Endodermal cell (in vitro differentiated cells): ENCODE measurements around the gene NCBP2L. TPM values are rescaled to one million over a fixed set of nuclear protein-coding genes. Genes with fewer than 3 reads are reported as not detected.

Experiments used
- DNase-seq: peaks from one replicate; pipeline ENCODE4 v3.0.0-alpha.2; 2017
- H3K27ac ChIP-seq: 2 replicates; pipeline ENCODE4 v1.5.1; 2013; ENCODE audit warnings: mild to moderate bottlenecking, low read depth, low read length, moderate library complexity
- H3K27me3 ChIP-seq: 2 replicates; pipeline ENCODE4 v1.6.1; 2013; ENCODE audit warnings: mild to moderate bottlenecking, low read length, moderate library complexity; ENCODE audit not compliant: insufficient read depth, control insufficient read depth, poor library complexity, severe bottlenecking
- H3K36me3 ChIP-seq: 2 replicates; pipeline ENCODE4 v1.7.0; 2013; ENCODE audit warnings: mild to moderate bottlenecking, low read length, moderate library complexity; ENCODE audit not compliant: control insufficient read depth, insufficient read depth
- H3K4me1 ChIP-seq: one replicate; pipeline ENCODE4 v1.7.0; 2013; ENCODE audit warnings: low read length; ENCODE audit not compliant: control insufficient read depth, insufficient read depth
- H3K4me3 ChIP-seq: 2 replicates; pipeline ENCODE4 v1.5.1; 2013; ENCODE audit warnings: mild to moderate bottlenecking, low read length, moderate library complexity
- H3K9ac ChIP-seq: 2 replicates; pipeline ENCODE4 v1.6.1; 2013; ENCODE audit warnings: mild to moderate bottlenecking, low read length, moderate library complexity; ENCODE audit not compliant: poor library complexity, severe bottlenecking; ENCODE audit errors: extremely low read depth
- H3K9me3 ChIP-seq: 2 replicates; pipeline ENCODE4 v1.6.1; 2013; ENCODE audit warnings: mild to moderate bottlenecking, low read length, moderate library complexity; ENCODE audit not compliant: control insufficient read depth
- H3K27ac Mint-ChIP-seq: 2 replicates; pipeline ENCODE4 v1.8.0; 2020; ENCODE audit warnings: mixed read lengths
- H3K27me3 Mint-ChIP-seq: 2 replicates; pipeline ENCODE4 v1.8.0; 2021; ENCODE audit warnings: mild to moderate bottlenecking, mixed read lengths; ENCODE audit not compliant: insufficient read depth
- H3K36me3 Mint-ChIP-seq: 2 replicates; pipeline ENCODE4 v1.8.0; 2020; ENCODE audit warnings: low read depth, mixed read lengths
- H3K4me1 Mint-ChIP-seq: 2 replicates; pipeline ENCODE4 v1.8.0; 2020; ENCODE audit warnings: mixed read lengths
- H3K4me3 Mint-ChIP-seq: 2 replicates; pipeline ENCODE4 v1.8.0; 2020; ENCODE audit warnings: mild to moderate bottlenecking, moderate library complexity, mixed read lengths
- H3K9me3 Mint-ChIP-seq: 2 replicates; pipeline ENCODE4 v1.8.0; 2020; ENCODE audit warnings: mild to moderate bottlenecking, mixed read lengths
- CTCF ChIP-seq: fragments of 200-600 bp; sonication (generic); conservative IDR thresholded peaks from 2 replicates; pipeline ENCODE4 v1.5.0; 2021; ENCODE audit warnings: antibody characterized with exemption, mild to moderate bottlenecking
- WGBS, 2 experiments: methylation state at CpG; one replicate each; pipeline versions ENCODE4 v1.1.5 to v1.1.7; 2013; ENCODE audit warnings: missing lambda C conversion rate in 2 of 2, mixed read lengths in 1 of 2; ENCODE audit not compliant: insufficient coverage in 1 of 2, insufficient read length in 1 of 2; 5-methylcytosine and 5-hydroxymethylcytosine counted together
- total RNA-seq, 2 donors: library from RNA; stranded (reverse); fragmentation: NEBNext Ultra II Directional in 1 of 2; extraction: Animal tissue kit (Norgen Biotek cat#: 25700) in 1 of 2; gene quantifications; 2 replicates in 1 of 2; 3 replicates in 1 of 2; pipeline ENCODE4 v1.2.1, GENCODE V29; 2021

Gene NCBP2L
- total RNA-seq, 2 donors from 2014 or later: not detected

- no peaks in the 10 kb centered on the region for H3K36me3 ChIP-seq
- WGBS, 2 experiments: 100% methylated on average over 2 of the region's 2 CpGs; no CpG with 5 or more reads in 1 of the 2 experiments
- Mint-ChIP-seq H3K4me1 (peaks cover 11% of the 10 kb centered on the region), H3K9me3 (peaks cover 5% of the 10 kb centered on the region), H3K27me3 (peaks cover 100% of the 10 kb centered on the region), H3K4me3 (no peak overlapping the region), H3K27ac (no peak overlapping the region), H3K36me3 (no peaks in the 10 kb centered on the region)
- no peaks in the 10 kb centered on the region for H3K9me3 ChIP-seq
- no peaks in the 10 kb centered on the region for H3K4me1 ChIP-seq
- TF ChIP-seq CTCF: no peak
- H3K27me3 ChIP-seq: peaks cover 100% of the 10 kb centered on the region
- H3K27ac ChIP-seq: no peak overlapping the region
- no peak overlapping the region for H3K4me3 ChIP-seq
- DNase-seq: no peak
- no peak overlapping the region for H3K9ac ChIP-seq
Measured at GRCh38 chrX:107744868-107745267, 32.7 kb upstream of the NCBP2L start.

- H3K9me3 Mint-ChIP-seq: no peaks in the 10 kb centered on the region
- peaks cover 100% of the 10 kb centered on the region for H3K27me3 Mint-ChIP-seq
- Histone ChIP-seq H3K9ac (no peak overlapping the region), H3K27me3 (peaks cover 100% of the 10 kb centered on the region), H3K4me3 (no peak overlapping the region), H3K9me3 (no peaks in the 10 kb centered on the region), H3K4me1 (no peaks in the 10 kb centered on the region), H3K27ac (no peak overlapping the region), H3K36me3 (no peaks in the 10 kb centered on the region)
- no peak for TF ChIP-seq CTCF
- no peak overlapping the region for H3K4me3 Mint-ChIP-seq
- DNase-seq: no peak
- no peaks in the 10 kb centered on the region for H3K36me3 Mint-ChIP-seq
- no peak overlapping the region for H3K27ac Mint-ChIP-seq
- WGBS, 2 experiments: 66 to 81% methylated on average over 2 of the region's 3 CpGs
- H3K4me1 Mint-ChIP-seq: peaks cover 7% of the 10 kb centered on the region
Measured at GRCh38 chrX:107747596-107748161, 29.9 kb upstream of the NCBP2L start.

GRCh38 chrX:107748506-107748905, 29.0 kb upstream of the NCBP2L start:
- Histone ChIP-seq H3K36me3 (no peaks in the 10 kb centered on the region), H3K4me1 (no peaks in the 10 kb centered on the region), H3K9ac (no peak overlapping the region), H3K9me3 (no peaks in the 10 kb centered on the region), H3K4me3 (no peak overlapping the region), H3K27ac (no peak overlapping the region), H3K27me3 (peaks cover 100% of the 10 kb centered on the region)
- no peak for TF ChIP-seq CTCF
- DNase-seq: no peak
- Mint-ChIP-seq H3K9me3 (no peaks in the 10 kb centered on the region), H3K4me1 (peaks cover 6% of the 10 kb centered on the region), H3K27me3 (peaks cover 100% of the 10 kb centered on the region), H3K27ac (no peak overlapping the region), H3K4me3 (no peak overlapping the region), H3K36me3 (no peaks in the 10 kb centered on the region)
- 86 to 88% methylated on average over 5 to 6 of the region's 6 CpGs for WGBS, 2 experiments
